Smooth muscle cell (in vitro differentiated cells): Measurements from ENCODE around the gene C16orf92. TPM values are rescaled to one million over a fixed set of nuclear protein-coding genes. Genes with fewer than 3 reads are reported as not detected.

ENCODE experiments used
- DNase-seq: peaks from one replicate; lab custom pipeline; 2025; ENCODE audit not compliant: unreplicated experiment; lab: John Stamatoyannopoulos, UW
- H2AFZ ChIP-seq: fragments of 200-600 bp; sonication (generic); 2 replicates; pipeline ENCODE4 v1.6.0; 2016; ENCODE audit warnings: antibody characterized with exemption, low read depth, mild to moderate bottlenecking
- H3F3A ChIP-seq: fragments of 200-600 bp; sonication (generic); 2 replicates; pipeline ENCODE4 v1.6.0; 2017; ENCODE audit warnings: antibody characterized with exemption, low read depth
- H3K27ac ChIP-seq: fragments of 200-600 bp; sonication (generic); 2 replicates; pipeline ENCODE4 v1.5.1; 2016; ENCODE audit warnings: low read depth, mild to moderate bottlenecking
- H3K27me3 ChIP-seq: fragments of 200-600 bp; sonication (generic); 2 replicates; pipeline ENCODE4 v1.6.1; 2016; ENCODE audit warnings: low read depth, mild to moderate bottlenecking
- H3K36me3 ChIP-seq: fragments of 200-600 bp; sonication (generic); 2 replicates; pipeline ENCODE4 v1.5.1; 2016; ENCODE audit warnings: low read depth
- H3K4me1 ChIP-seq: fragments of 200-600 bp; sonication (generic); 2 replicates; pipeline ENCODE4 v1.5.1; 2016; ENCODE audit warnings: low read depth
- H3K4me2 ChIP-seq: fragments of 200-600 bp; sonication (generic); 2 replicates; pipeline ENCODE4 v1.6.0; 2016; ENCODE audit warnings: mild to moderate bottlenecking
- H3K4me3 ChIP-seq: fragments of 200-600 bp; sonication (generic); 2 replicates; pipeline ENCODE4 v1.5.1; 2016; ENCODE audit warnings: mild to moderate bottlenecking
- H3K79me2 ChIP-seq: fragments of 200-600 bp; sonication (generic); 2 replicates; pipeline ENCODE4 v1.6.0; 2016; ENCODE audit warnings: low read depth, mild to moderate bottlenecking
- H3K9ac ChIP-seq: fragments of 200-600 bp; sonication (generic); 2 replicates; pipeline ENCODE4 v1.6.0; 2016; ENCODE audit warnings: low read depth
- H3K9me3 ChIP-seq: fragments of 200-600 bp; sonication (generic); replicated peaks from 2 replicates; pipeline ENCODE4 v1.5.1; 2016; ENCODE audit warnings: low read depth
- H4K20me1 ChIP-seq: fragments of 200-600 bp; sonication (generic); 2 replicates; pipeline ENCODE4 v1.6.0; 2016; ENCODE audit warnings: low read depth
- CTCF ChIP-seq: fragments of 200-600 bp; sonication (generic); IDR thresholded peaks from 2 replicates; pipeline ENCODE4 v1.5.1; 2017; ENCODE audit warnings: borderline replicate concordance, mild to moderate bottlenecking, antibody characterized with exemption; ENCODE audit not compliant: insufficient read depth, poor library complexity, severe bottlenecking
- WGBS: methylation state at CpG from one replicate; pipeline ENCODE4 v1.1.7; 2016; ENCODE audit warnings: low lambda C conversion rate; 5-methylcytosine and 5-hydroxymethylcytosine counted together
- polyA plus RNA-seq: library from polyadenylated mRNA; unstranded; fragments of >200 nt; fragmentation: Nextera tagmentation; extraction: Ambion mirVana; gene quantifications from 2 replicates; pipeline ENCODE4 v1.2.1, GENCODE V29; 2016
- total RNA-seq: library from RNA; depleted of rRNA; stranded (reverse); fragments of >200 nt; gene quantifications from 2 replicates; pipeline ENCODE4 v1.2.3, GENCODE V29; 2014

The C16orf92 gene
- total and polyA plus RNA-seq, 2 experiments from 2014 or later = not detected

DNA sequence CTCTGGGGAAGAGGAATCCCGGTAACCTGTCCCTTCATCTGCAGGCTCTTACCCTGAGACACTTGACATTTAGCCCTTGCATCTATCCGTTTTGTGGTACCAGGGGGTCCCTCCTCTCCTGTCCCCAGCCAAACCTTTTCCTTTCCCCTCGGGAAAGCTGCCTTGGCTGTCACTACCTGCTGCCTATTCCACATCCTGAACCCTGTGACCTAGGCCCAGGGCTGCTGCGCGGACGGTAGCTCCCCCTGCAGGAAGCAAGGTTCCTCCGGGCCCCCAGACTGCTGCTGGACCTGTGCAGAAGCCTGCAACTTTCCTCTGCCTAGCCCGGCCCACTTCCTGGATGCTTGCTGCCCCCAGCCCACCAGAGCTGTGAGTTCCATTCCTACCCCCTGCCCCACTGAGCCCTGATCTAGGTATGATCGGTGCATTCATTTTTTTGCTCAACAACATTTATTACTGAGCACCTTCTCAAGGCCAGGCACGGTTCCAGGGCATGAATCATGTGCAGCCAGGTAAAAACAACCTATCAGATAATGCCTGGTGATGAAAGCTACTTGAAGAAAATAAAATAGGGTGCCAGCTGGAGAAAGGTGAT lies 32.1 kb downstream of the C16orf92 start:
- Histone ChIP-seq H3K79me2 (no peaks in the 10 kb centered on the region), H4K20me1 (no peaks in the 10 kb centered on the region), H3K4me2 (no peak overlapping the region), H3K36me3 (no peaks in the 10 kb centered on the region), H3K4me3 (no peak overlapping the region), H3K4me1 (peaks cover 8% of the 10 kb centered on the region), H3F3A (peaks cover 13% of the 10 kb centered on the region), H3K27ac (no peak overlapping the region), H3K9ac (no peak overlapping the region), H3K9me3 (no peaks in the 10 kb centered on the region), H2AFZ (no peak overlapping the region), H3K27me3 (no peaks in the 10 kb centered on the region)
- peak; percentile 38 for TF ChIP-seq CTCF
- DNase-seq = no peak
- 51% methylated on average over 10 of the region's 10 CpGs for WGBS

- Histone ChIP-seq H2AFZ (no peak overlapping the region), H3K9ac (no peak overlapping the region), H3F3A (peaks cover 11% of the 10 kb centered on the region), H3K36me3 (no peaks in the 10 kb centered on the region), H3K9me3 (no peaks in the 10 kb centered on the region), H4K20me1 (no peaks in the 10 kb centered on the region), H3K4me2 (no peak overlapping the region), H3K4me3 (no peak overlapping the region), H3K79me2 (peaks cover 3% of the 10 kb centered on the region), H3K27ac (no peak overlapping the region), H3K4me1 (peaks cover 22% of the 10 kb centered on the region), H3K27me3 (no peaks in the 10 kb centered on the region)
- no peak for TF ChIP-seq CTCF
- WGBS = 66% methylated on average over 4 of the region's 4 CpGs
- no peak for DNase-seq
These were observed 37.3 kb downstream of the C16orf92 start for GRCh38 chr16:30060346-30060745.

DNA sequence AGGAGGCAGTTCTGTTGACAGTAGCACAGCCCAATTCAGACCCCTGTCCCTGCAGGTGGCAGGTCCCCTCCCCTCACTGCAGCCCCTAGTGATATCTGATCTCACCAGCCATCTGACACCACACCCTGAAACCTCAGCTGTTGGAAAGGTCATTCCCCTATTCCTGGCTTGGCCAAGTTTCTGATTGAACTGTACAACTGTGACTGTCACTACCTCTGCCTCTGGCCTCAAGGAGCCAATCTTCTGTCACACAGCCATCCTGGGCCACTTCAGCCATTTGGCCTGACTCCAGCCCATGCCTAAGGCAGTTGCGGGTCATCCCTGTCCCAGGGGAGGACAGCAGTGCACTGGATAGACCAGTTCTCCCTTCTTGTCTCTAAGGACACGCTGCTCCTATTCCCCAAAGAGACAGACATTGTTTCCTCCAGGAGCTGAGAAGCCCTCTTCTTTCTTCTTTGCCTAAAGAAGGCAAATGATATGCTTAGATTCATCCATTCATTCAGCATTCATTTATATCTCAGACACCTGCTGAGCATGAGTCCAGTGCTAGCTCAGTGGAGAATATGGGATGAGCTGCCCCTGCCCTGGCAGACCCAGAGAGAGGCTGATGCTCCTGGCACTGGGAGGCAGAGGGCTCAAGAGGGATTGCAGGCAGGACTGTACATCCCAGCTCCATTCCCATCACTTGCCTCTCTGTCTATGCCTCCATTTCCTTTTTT lies 38.0 kb downstream of the C16orf92 start:
- Histone ChIP-seq H3K36me3 (no peaks in the 10 kb centered on the region), H3F3A (peaks cover 11% of the 10 kb centered on the region), H3K79me2 (peaks cover 6% of the 10 kb centered on the region), H4K20me1 (peaks cover 3% of the 10 kb centered on the region), H3K9me3 (no peaks in the 10 kb centered on the region), H3K27me3 (no peaks in the 10 kb centered on the region), H2AFZ (no peak overlapping the region), H3K4me2 (no peak overlapping the region), H3K27ac (no peak overlapping the region), H3K9ac (no peak overlapping the region), H3K4me3 (no peak overlapping the region), H3K4me1 (peaks cover 22% of the 10 kb centered on the region)
- WGBS = 82% methylated on average over 2 of the region's 2 CpGs
- TF ChIP-seq CTCF = no peak
- no peak for DNase-seq
